Amygdala (tissue), 56 donors: ENCODE measurements around the gene TGFB1I1.

ENCODE experiments used
- DNase-seq, 56 donors: peaks; one replicate each; lab custom pipeline; 2025; lab: John Stamatoyannopoulos, UW

Gene TGFB1I1

GRCh38 chr16:31451681-31452351 is 20.1 kb upstream of the TGFB1I1 start:
- DNase-seq = peak in 13 of 56 donors; percentile 10 to 50 (median 26)

DNA sequence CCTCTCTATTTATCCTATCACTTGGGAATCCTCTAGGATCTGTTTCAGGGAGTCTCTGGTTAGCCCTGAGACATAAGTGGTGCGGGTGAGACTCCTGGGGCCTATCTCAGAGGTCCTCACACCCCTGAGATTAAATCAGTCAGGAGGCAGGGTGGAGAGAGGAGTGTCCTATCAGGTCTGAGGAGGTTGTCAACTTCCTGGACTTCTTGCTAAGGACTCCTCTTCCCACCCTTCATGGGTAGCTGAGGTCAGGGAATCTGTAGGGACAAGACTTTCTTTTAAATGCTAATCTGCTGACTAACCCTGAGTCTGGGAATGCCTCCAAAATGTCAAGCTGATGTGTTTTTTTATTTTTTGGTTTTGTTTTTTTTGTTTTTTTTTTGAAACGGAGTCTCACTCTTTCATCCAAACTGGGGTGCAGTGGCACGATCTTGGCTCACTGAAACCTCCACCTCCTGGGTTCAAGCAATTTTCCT is 19.3 kb upstream of the TGFB1I1 start:
- no peak for DNase-seq

GRCh38 chr16:31453255-31454204 is 18.4 kb upstream of the TGFB1I1 start:
- no peak for DNase-seq

DNA sequence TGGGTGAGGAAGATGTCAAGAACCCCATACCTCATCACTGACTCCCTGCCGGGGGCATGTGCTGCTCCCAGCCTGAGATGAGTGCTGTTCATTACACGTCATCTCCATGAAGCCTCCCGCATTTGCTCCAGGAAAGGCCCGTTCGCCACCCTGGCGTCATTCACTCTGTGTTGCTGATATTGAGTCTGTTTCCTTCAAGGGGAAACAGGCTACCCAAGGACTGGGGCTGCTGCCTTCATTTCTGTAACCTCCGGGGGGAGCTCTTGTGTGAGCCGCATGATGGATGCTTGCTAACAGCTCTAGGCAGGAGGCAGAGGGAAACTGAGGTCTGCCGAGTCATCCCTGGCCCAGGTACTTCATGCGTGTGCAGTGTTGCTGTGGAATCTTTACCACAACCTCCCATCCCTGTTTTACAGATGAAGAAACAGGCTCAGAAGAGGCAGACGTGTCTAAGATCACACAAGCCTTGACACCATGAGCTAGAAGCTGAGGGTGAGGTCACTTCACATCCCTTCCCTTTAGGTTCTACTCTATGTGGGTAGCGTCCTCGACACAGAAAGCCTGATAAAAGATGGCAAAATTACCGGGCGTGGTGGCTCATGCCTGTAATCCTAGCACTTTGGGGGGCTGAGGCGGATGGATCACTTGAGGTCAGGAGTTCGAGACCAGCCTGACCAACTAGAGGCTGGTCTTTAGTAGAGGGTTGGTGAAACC is 16.2 kb upstream of the TGFB1I1 start:
- no peak for DNase-seq

DNA sequence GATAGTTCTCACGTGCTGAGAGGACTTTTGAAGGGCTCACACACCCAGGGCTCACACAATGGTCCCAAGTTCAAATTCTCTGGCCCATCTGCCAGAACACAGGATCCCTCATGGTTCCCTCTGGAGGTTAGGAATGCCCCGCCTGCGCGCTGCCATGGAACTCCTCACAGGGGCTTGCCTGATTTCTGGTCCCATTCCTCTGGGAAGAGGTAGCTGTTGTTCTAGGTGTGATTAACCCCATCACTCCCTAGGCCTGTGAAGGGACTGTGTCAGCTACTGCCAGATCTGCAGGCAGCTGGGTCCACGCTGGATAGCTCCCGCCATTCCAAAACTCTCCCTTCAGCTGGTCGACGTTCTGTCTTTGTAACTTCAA is 15.0 kb upstream of the TGFB1I1 start:
- no peak for DNase-seq

DNA sequence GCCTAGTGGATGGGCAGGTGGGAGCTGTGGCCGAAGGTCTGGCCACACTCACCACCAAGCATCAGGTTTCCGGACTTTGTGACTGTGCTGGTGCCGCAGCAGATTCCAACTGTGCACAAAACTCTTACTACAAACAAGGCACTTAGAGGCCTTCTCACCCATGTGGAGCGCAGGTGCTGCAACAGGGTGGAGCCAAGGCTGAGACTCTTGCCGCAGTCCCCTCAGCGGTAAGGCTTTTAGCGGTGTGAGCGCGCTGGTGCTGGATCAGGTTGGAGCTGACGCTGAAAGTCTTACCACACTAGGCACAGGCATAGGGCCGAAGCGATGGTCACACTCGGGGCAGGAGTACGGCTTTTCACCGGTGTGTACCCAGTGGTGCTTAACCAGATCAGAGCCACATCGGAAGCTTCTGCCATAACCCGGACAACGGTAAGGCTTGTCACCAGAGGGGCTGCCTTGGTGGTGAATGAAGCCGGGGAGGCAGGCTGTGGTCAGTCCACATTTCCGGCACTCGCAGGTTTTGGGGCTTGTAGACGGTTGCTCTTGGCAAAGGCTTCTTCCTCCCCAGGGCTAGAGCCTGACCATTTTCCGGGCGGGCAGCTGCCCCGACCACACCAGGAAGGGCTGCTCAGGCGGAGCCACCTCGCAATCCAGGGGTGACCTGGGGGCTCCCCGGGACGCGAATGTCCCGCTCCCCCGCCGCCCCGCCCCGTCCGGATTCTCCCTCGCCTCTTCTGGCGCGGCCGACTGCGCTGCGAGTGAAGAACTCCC is 13.7 kb upstream of the TGFB1I1 start:
- DNase-seq = peak in 3 of 56 donors; percentile 22 to 56 (median 53)

- DNase-seq = peak; percentile 88 to 99 (median 97)
Measured at GRCh38 chr16:31458844-31459686, 12.9 kb upstream of the TGFB1I1 start, which contains the start of gene ARMC5. Gene ARMC5 (plus strand): TSS chr16:31459501. CDS start chr16:31459525, 24 bp downstream.

GRCh38 chr16:31459687-31460581 is 12.0 kb upstream of the TGFB1I1 start:
- DNase-seq = peak; percentile 94 to 100 (median 99)

DNA sequence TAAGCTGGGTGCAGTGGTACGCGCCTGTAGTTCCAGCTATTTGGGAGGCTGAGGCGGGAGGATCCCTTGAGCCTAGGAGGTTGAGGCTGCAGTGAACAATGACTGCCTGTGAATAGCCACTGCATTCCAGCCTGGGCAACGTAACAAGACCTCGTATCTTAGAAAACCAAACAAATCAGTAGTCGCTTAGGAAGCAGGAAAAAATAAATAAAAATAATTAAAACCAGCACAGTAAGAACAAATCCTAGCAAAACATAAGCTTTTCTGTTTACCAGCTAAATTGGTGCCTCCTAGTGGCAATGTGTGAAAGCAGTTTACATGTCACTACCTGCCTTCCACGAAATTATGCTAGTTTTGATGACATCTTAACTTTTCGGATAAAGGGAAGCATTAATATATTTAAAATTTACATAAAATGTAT is 11.4 kb upstream of the TGFB1I1 start:
- DNase-seq = no peak

- no peak for DNase-seq
Measured at GRCh38 chr16:31461201-31461920, 10.6 kb upstream of the TGFB1I1 start.

DNA sequence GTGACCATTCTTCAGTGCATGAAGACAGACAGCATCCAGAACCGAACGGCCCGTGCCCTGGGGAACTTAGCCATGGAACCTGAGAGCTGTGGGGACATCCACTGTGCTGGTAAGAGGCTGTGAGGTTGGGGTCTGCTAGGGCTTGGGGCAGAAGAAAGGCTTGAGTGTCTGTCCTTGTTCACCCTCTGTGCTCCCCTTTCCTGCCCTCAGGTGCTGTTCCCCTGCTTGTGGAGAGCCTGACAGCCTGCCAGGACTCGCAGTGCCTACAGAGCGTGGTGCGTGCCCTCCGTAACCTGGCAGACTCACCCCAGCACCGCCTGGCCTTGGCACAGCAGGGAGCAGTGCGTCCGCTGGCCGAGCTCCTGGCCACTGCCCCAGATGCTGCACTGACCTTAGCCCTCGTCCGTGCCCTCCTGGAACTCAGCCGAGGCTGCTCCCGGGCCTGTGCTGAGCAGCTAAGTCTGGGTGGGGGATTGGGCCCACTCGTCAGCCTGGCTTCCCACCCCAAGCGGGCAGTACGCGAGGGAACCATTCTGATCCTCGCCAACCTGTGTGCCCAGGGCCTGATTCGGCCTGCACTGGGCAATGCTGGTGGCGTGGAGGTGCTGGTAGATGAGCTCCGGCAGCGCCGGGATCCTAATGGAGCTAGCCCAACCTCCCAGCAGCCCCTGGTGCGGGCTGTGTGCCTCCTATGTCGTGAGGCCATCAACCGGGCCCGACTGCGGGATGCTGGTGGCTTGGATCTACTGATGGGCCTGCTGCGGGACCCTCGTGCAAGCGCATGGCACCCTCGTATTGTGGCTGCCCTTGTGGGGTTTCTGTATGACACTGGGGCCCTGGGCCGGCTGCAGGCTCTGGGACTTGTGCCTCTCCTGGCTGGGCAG is 9.8 kb upstream of the TGFB1I1 start:
- no peak for DNase-seq

DNA sequence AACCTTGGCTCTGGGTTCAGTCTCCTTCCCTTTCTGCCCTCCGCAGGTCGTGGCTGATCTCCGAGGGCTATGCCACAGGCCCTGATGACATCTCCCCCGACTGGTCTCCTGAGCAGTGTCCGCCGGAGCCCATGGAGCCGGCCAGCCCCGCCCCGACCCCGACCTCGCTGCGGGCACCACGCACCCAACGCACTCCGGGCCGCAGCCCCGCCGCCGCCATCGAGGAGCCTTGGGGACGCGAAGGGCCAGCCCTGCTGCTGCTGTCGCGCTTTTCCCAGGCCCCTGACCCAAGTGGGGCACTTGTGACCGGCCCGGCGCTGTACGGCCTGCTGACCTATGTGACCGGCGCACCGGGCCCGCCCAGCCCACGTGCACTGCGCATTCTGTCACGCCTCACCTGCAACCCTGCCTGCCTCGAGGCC is 7.6 kb upstream of the TGFB1I1 start:
- DNase-seq = no peak

- no peak for DNase-seq
Measured at GRCh38 chr16:31464781-31465260, 7.1 kb upstream of the TGFB1I1 start.

- no peak for DNase-seq
Measured at GRCh38 chr16:31465788-31466370, 6.1 kb upstream of the TGFB1I1 start.

- no peak for DNase-seq
Measured at GRCh38 chr16:31466381-31466841, 5.5 kb upstream of the TGFB1I1 start.
